Glutamatergic neuron (in vitro differentiated cells): Measurements from ENCODE around the gene KLB. TPM values are rescaled to one million over a fixed set of nuclear protein-coding genes. Genes with fewer than 3 reads are reported as not detected.

ENCODE experiments used
- DNase-seq: peaks from one replicate; pipeline ENCODE4 v3.0.0; 2022
- H3K27ac Mint-ChIP-seq: one replicate; pipeline ENCODE4 v1.8.0; 2020; ENCODE audit warnings: mild to moderate bottlenecking, mixed read lengths, inconsistent platforms; ENCODE audit not compliant: unreplicated experiment
- H3K27me3 Mint-ChIP-seq: one replicate; pipeline ENCODE4 v1.8.0; 2020; ENCODE audit warnings: mild to moderate bottlenecking, moderate library complexity, mixed read lengths, inconsistent platforms; ENCODE audit not compliant: unreplicated experiment
- H3K36me3 Mint-ChIP-seq: one replicate; pipeline ENCODE4 v1.8.0; 2020; ENCODE audit warnings: mild to moderate bottlenecking, mixed read lengths, inconsistent platforms; ENCODE audit not compliant: unreplicated experiment
- H3K4me1 Mint-ChIP-seq: one replicate; pipeline ENCODE4 v1.8.0; 2020; ENCODE audit warnings: mild to moderate bottlenecking, low read depth, mixed read lengths, inconsistent platforms; ENCODE audit not compliant: unreplicated experiment
- H3K4me3 Mint-ChIP-seq: one replicate; pipeline ENCODE4 v1.8.0; 2020; ENCODE audit warnings: mild to moderate bottlenecking, mixed read lengths, inconsistent platforms; ENCODE audit not compliant: unreplicated experiment
- H3K9me3 Mint-ChIP-seq: one replicate; pipeline ENCODE4 v1.8.0; 2020; ENCODE audit warnings: mild to moderate bottlenecking, moderate library complexity, mixed read lengths, inconsistent platforms; ENCODE audit not compliant: unreplicated experiment
- CTCF ChIP-seq: fragments of 200-600 bp; sonication (generic); IDR thresholded peaks from one replicate; pipeline ENCODE4 v1.5.0; 2021; ENCODE audit not compliant: partially characterized antibody, unreplicated experiment
- total RNA-seq: library from RNA; stranded (reverse); fragmentation: NEBNext Ultra II Directional; extraction: Animal tissue kit (Norgen Biotek cat#: 25700); gene quantifications from one replicate; pipeline ENCODE4 v1.2.1, GENCODE V29; 2021; ENCODE audit not compliant: unreplicated experiment

KLB gene
- total RNA-seq, 1 donor from 2014 or later, result not detected

- H3K27ac Mint-ChIP-seq, result no peak overlapping the region
- H3K4me3 Mint-ChIP-seq, result no peak overlapping the region
- H3K9me3 Mint-ChIP-seq, result no peaks in the 10 kb centered on the region
- no peak for DNase-seq
- peaks cover 2% of the 10 kb centered on the region for H3K27me3 Mint-ChIP-seq
- H3K36me3 Mint-ChIP-seq, result no peaks in the 10 kb centered on the region
- TF ChIP-seq CTCF, result no peak
- H3K4me1 Mint-ChIP-seq, result no peaks in the 10 kb centered on the region
Observed at GRCh38 chr4:39466747-39467146, 60.0 kb downstream of the KLB start.

GRCh38 chr4:39467464-39467863, 60.7 kb downstream of the KLB start:
- H3K4me1 Mint-ChIP-seq, result no peaks in the 10 kb centered on the region
- H3K27me3 Mint-ChIP-seq, result peaks cover 2% of the 10 kb centered on the region
- no peak for DNase-seq
- H3K4me3 Mint-ChIP-seq, result no peak overlapping the region
- no peak for TF ChIP-seq CTCF
- H3K9me3 Mint-ChIP-seq, result no peaks in the 10 kb centered on the region
- H3K27ac Mint-ChIP-seq, result no peak overlapping the region
- H3K36me3 Mint-ChIP-seq, result no peaks in the 10 kb centered on the region

GRCh38 chr4:39469429-39470077, 62.8 kb downstream of the KLB start:
- Mint-ChIP-seq H3K27ac (peak overlapping the region; percentile 18), H3K36me3 (no peaks in the 10 kb centered on the region), H3K4me3 (no peak overlapping the region), H3K27me3 (peaks cover 2% of the 10 kb centered on the region), H3K4me1 (no peaks in the 10 kb centered on the region), H3K9me3 (no peaks in the 10 kb centered on the region)
- DNase-seq, result peak; percentile 42
- TF ChIP-seq CTCF, result peak; percentile 91

GRCh38 chr4:39470402-39470801, 63.7 kb downstream of the KLB start:
- DNase-seq, result no peak
- no peak overlapping the region for H3K27ac Mint-ChIP-seq
- no peaks in the 10 kb centered on the region for H3K4me1 Mint-ChIP-seq
- H3K27me3 Mint-ChIP-seq, result no peaks in the 10 kb centered on the region
- H3K9me3 Mint-ChIP-seq, result no peaks in the 10 kb centered on the region
- no peak for TF ChIP-seq CTCF
- H3K4me3 Mint-ChIP-seq, result no peak overlapping the region
- no peaks in the 10 kb centered on the region for H3K36me3 Mint-ChIP-seq

GRCh38 chr4:39472396-39472795, 65.7 kb downstream of the KLB start:
- Mint-ChIP-seq H3K4me3 (no peak overlapping the region), H3K9me3 (no peaks in the 10 kb centered on the region), H3K36me3 (no peaks in the 10 kb centered on the region), H3K4me1 (no peaks in the 10 kb centered on the region), H3K27me3 (no peaks in the 10 kb centered on the region), H3K27ac (no peak overlapping the region)
- DNase-seq, result no peak
- TF ChIP-seq CTCF, result no peak
